Lower leg skin (tissue), 3 donors: Measurements from ENCODE around the gene ABCA13.

Experiments
- POLR2A ChIP-seq, 2 donors: fragments of 450-650 bp; IDR thresholded peaks; one replicate each; pipeline ENCODE4 v1.6.1; 2016 to 2017; ENCODE audit warnings: antibody characterized with exemption in 2 of 2, mild to moderate bottlenecking in 1 of 2, moderate library complexity in 1 of 2
- TF ChIP-seq, protein P1 (sequence below), 3 donors: fragments of 450-650 bp; IDR thresholded peaks; one replicate each; pipeline ENCODE4 v1.5.1; 2016; ENCODE audit warnings: antibody characterized with exemption in 3 of 3, mild to moderate bottlenecking in 3 of 3, moderate library complexity in 2 of 3

DNA sequence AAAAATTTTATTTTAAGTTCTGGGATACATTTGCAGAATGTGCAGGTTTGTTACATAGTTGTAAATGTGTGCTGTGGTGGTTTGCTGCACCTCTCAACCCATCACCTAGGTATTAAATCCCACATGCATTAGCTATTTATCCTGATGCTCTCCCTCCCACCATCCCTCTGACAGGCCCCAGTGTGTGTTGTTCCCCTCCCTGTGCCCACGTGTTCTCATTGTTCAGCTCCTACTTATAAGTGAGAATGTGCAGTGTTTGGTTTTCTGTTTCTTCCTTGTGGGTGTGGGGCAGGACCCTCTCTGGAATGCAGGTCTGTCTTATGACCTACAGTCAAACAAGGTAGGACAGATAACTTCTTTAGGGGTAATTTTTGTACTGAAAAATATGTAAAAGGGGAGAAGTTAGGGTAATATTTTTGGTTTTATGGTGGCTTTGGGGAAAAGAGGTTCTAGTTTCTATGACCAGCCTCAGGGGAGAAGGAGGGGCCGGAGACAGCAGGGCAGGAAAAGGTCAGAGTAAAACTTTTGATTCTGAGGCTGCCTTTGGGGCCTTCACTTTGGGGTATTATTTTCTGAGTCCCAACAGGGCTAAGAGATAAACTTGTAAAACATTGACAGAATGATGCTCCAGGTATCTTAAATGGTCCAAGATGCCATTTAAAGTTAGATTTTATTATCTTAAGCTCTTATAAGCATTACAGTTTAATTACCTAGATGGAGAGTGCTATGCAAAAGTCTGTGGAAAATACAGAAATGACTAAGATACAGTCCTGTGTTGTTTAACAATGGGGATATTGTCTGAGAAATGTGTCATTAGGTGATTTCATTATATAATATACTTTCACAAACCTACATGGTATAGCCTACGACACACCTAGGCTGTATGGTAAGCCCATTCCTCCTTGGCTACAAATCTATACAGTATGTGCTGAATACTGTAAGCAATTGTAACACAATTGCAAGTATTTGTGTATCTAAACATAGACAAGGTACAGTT, 354.8 kb downstream of the ABCA13 start:
- TF ChIP-seq, protein P1, sequence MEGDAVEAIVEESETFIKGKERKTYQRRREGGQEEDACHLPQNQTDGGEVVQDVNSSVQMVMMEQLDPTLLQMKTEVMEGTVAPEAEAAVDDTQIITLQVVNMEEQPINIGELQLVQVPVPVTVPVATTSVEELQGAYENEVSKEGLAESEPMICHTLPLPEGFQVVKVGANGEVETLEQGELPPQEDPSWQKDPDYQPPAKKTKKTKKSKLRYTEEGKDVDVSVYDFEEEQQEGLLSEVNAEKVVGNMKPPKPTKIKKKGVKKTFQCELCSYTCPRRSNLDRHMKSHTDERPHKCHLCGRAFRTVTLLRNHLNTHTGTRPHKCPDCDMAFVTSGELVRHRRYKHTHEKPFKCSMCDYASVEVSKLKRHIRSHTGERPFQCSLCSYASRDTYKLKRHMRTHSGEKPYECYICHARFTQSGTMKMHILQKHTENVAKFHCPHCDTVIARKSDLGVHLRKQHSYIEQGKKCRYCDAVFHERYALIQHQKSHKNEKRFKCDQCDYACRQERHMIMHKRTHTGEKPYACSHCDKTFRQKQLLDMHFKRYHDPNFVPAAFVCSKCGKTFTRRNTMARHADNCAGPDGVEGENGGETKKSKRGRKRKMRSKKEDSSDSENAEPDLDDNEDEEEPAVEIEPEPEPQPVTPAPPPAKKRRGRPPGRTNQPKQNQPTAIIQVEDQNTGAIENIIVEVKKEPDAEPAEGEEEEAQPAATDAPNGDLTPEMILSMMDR (IDR thresholded peaks at IDR 0.05), result no peak
- TF ChIP-seq POLR2A (IDR thresholded peaks at IDR 0.05), result no peak
